Measurements from ENCODE around the gene FGF19.

Gene FGF19

GRCh38 chr11:69662806-69663205 lies 41.0 kb downstream of the FGF19 start:
- no peak overlapping the region for H3K4me3 ChIP-seq (ENCODE audit: low read depth, low read length)
- no peak for DNase-seq (ENCODE audit: low read depth)
- no peak for TF ChIP-seq CTCF (IDR thresholded peaks at IDR 0.05; ENCODE audit: control insufficient read depth, extremely low read depth, insufficient read depth)

- H3K4me3 ChIP-seq (ENCODE audit: low read depth, low read length), result no peak overlapping the region
- no peak for DNase-seq (ENCODE audit: low read depth)
- no peak for TF ChIP-seq CTCF (IDR thresholded peaks at IDR 0.05; ENCODE audit: control insufficient read depth, extremely low read depth, insufficient read depth)
Observed at GRCh38 chr11:69662021-69662698, 41.7 kb downstream of the FGF19 start.

GRCh38 chr11:69661413-69661715 lies 42.5 kb downstream of the FGF19 start:
- no peak overlapping the region for H3K4me3 ChIP-seq (ENCODE audit: low read depth, low read length)
- no peak for TF ChIP-seq CTCF (IDR thresholded peaks at IDR 0.05; ENCODE audit: control insufficient read depth, extremely low read depth, insufficient read depth)
- DNase-seq (ENCODE audit: low read depth), result no peak

- DNase-seq (ENCODE audit: low read depth), result no peak
- no peak overlapping the region for H3K4me3 ChIP-seq (ENCODE audit: low read depth, low read length)
- no peak for TF ChIP-seq CTCF (IDR thresholded peaks at IDR 0.05; ENCODE audit: control insufficient read depth, extremely low read depth, insufficient read depth)
Observed at GRCh38 chr11:69660001-69660500, 43.8 kb downstream of the FGF19 start.

- no peak for TF ChIP-seq CTCF (IDR thresholded peaks at IDR 0.05; ENCODE audit: control insufficient read depth, extremely low read depth, insufficient read depth)
- H3K4me3 ChIP-seq (ENCODE audit: low read depth, low read length), result no peak overlapping the region
- no peak for DNase-seq (ENCODE audit: low read depth)
Observed at GRCh38 chr11:69659591-69659990, 44.2 kb downstream of the FGF19 start.

GRCh38 chr11:69658626-69659450 lies 45.0 kb downstream of the FGF19 start:
- TF ChIP-seq CTCF (IDR thresholded peaks at IDR 0.05; ENCODE audit: control insufficient read depth, extremely low read depth, insufficient read depth), result no peak
- no peak for DNase-seq (ENCODE audit: low read depth)
- H3K4me3 ChIP-seq (ENCODE audit: low read depth, low read length), result no peak overlapping the region

Measured in LNCaP clone FGC (cell line).